ENCODE results near the gene ANOS1. TPM values are rescaled to one million over a fixed set of nuclear protein-coding genes. Genes with fewer than 3 reads are reported as not detected.
"Not testable (repeated sequence)": the region's sequence is repeated elsewhere in the genome, so short reads cannot be mapped to it uniquely, and the experiment has no call there.

Gene ANOS1
- total RNA-seq, 1 donor, result 1.1 TPM

- no peaks in the 10 kb centered on the region for H3K27me3 ChIP-seq (ENCODE audit: insufficient read depth, low read length)
- H3K9me3 ChIP-seq (ENCODE audit: low read depth, low read length), result no peaks in the 10 kb centered on the region
- no peak overlapping the region for H2AFZ ChIP-seq (ENCODE audit: low read length)
- H3K27ac ChIP-seq (ENCODE audit: low read depth, low read length), result no peak overlapping the region
- no peaks in the 10 kb centered on the region for H3K36me3 ChIP-seq (ENCODE audit: insufficient read depth, low read length)
- TF ChIP-seq CTCF (IDR thresholded peaks at IDR 0.05; ENCODE audit: extremely low read depth, low read depth, low read length), result no peak
- no peak overlapping the region for H3K4me2 ChIP-seq (ENCODE audit: insufficient read depth, low read length)
- no peak for DNase-seq (ENCODE audit: insufficient read length, low spot score, missing footprints)
- H3K4me1 ChIP-seq (ENCODE audit: insufficient read depth, low read length), result no peaks in the 10 kb centered on the region
- H3K79me2 ChIP-seq (ENCODE audit: insufficient read depth, low read length), result no peaks in the 10 kb centered on the region
- H3K4me3 ChIP-seq (ENCODE audit: insufficient read depth, low read length), result no peak overlapping the region
- no peaks in the 10 kb centered on the region for H4K20me1 ChIP-seq (ENCODE audit: insufficient read depth, low read length)
Measured at GRCh38 chrX:8500203-8500602, 231.7 kb downstream of the ANOS1 start.

- H3K4me3 ChIP-seq (ENCODE audit: insufficient read depth, low read length); H3K27ac ChIP-seq (ENCODE audit: low read depth, low read length); H3K27me3 ChIP-seq (ENCODE audit: insufficient read depth, low read length); DNase-seq (ENCODE audit: insufficient read length, low spot score, missing footprints); H3K4me1 ChIP-seq (ENCODE audit: insufficient read depth, low read length); H3K36me3 ChIP-seq (ENCODE audit: insufficient read depth, low read length); H3K4me2 ChIP-seq (ENCODE audit: insufficient read depth, low read length); H4K20me1 ChIP-seq (ENCODE audit: insufficient read depth, low read length); H2AFZ ChIP-seq (ENCODE audit: low read length); H3K79me2 ChIP-seq (ENCODE audit: insufficient read depth, low read length); H3K9me3 ChIP-seq (ENCODE audit: low read depth, low read length): not testable (repeated sequence)
Measured at GRCh38 chrX:8495036-8495435, 236.9 kb downstream of the ANOS1 start.

- no peaks in the 10 kb centered on the region for H3K27me3 ChIP-seq (ENCODE audit: insufficient read depth, low read length)
- H3K79me2 ChIP-seq (ENCODE audit: insufficient read depth, low read length), result no peaks in the 10 kb centered on the region
- no peak overlapping the region for H3K4me3 ChIP-seq (ENCODE audit: insufficient read depth, low read length)
- no peak for TF ChIP-seq CTCF (IDR thresholded peaks at IDR 0.05; ENCODE audit: extremely low read depth, low read depth, low read length)
- H3K4me1 ChIP-seq (ENCODE audit: insufficient read depth, low read length), result no peaks in the 10 kb centered on the region
- no peak overlapping the region for H2AFZ ChIP-seq (ENCODE audit: low read length)
- H3K4me2 ChIP-seq (ENCODE audit: insufficient read depth, low read length), result no peak overlapping the region
- no peak for DNase-seq (ENCODE audit: insufficient read length, low spot score, missing footprints)
- no peak overlapping the region for H3K27ac ChIP-seq (ENCODE audit: low read depth, low read length)
- no peaks in the 10 kb centered on the region for H3K36me3 ChIP-seq (ENCODE audit: insufficient read depth, low read length)
- H3K9me3 ChIP-seq (ENCODE audit: low read depth, low read length), result no peaks in the 10 kb centered on the region
- no peaks in the 10 kb centered on the region for H4K20me1 ChIP-seq (ENCODE audit: insufficient read depth, low read length)
Measured at GRCh38 chrX:8484360-8484949, 247.5 kb downstream of the ANOS1 start.

Other genes starting within 250 kb of the ANOS1 start
- gene FAM9A, start 69.2 kb upstream of the ANOS1 start, total RNA-seq, result not detected in 2 replicates